Thoracic aorta (tissue), 2 donors: ENCODE data around the gene TAGAP. TPM values are rescaled to one million over a fixed set of nuclear protein-coding genes. Genes with fewer than 3 reads are reported as not detected.
A peak's percentile ranks its signal among the peaks of the same experiment; 100 is the strongest.

Experiments used
- ATAC-seq: fragments of 150-250 bp; one replicate; pipeline ENCODE4 v1.8.0; 2017; ENCODE audit warnings: low read depth; ENCODE audit not compliant: insufficient number of reproducible peaks, low FRiP score
- DNase-seq: peaks from one replicate; pipeline ENCODE4 v3.0.0-alpha.2; 2020; ENCODE audit warnings: low spot score
- H3K27ac ChIP-seq, 2 donors: fragments of 200-600 bp; sonication (generic); 1 replicate in 1 of 2; 2 replicates in 1 of 2; pipeline ENCODE4 v1.5.1; 2016; ENCODE audit warnings: mild to moderate bottlenecking in 2 of 2, moderate library complexity in 2 of 2
- H3K27me3 ChIP-seq: fragments of 200-600 bp; sonication (generic); replicated peaks from 2 replicates; pipeline ENCODE4 v1.6.0; 2016; ENCODE audit warnings: mild to moderate bottlenecking; ENCODE audit not compliant: insufficient read depth
- H3K36me3 ChIP-seq: fragments of 200-600 bp; sonication (generic); one replicate; pipeline ENCODE4 v1.5.1; 2016
- H3K4me1 ChIP-seq, 2 donors: fragments of 200-600 bp; sonication (generic); 1 replicate in 1 of 2; 2 replicates in 1 of 2; pipeline versions ENCODE4 v1.5.1 to v1.6.0; 2016; ENCODE audit warnings: low read depth in 2 of 2, mild to moderate bottlenecking in 1 of 2; ENCODE audit not compliant: control insufficient read depth in 1 of 2
- H3K4me3 ChIP-seq: fragments of 200-600 bp; sonication (generic); 2 replicates; pipeline ENCODE4 v1.5.1; 2016; ENCODE audit warnings: mild to moderate bottlenecking
- H3K9me3 ChIP-seq: fragments of 200-600 bp; sonication (generic); 2 replicates; pipeline ENCODE4 v1.5.1; 2016
- total RNA-seq, 2 donors: library from RNA; depleted of rRNA; stranded (reverse); fragments of >200 nt; gene quantifications; one replicate each; pipeline versions ENCODE4 v1.1.0 to v1.2.3, GENCODE V29; 2016
- TF ChIP-seq, protein P1 (sequence below): fragments of 200-600 bp; sonication (generic); IDR thresholded peaks from one replicate; pipeline ENCODE4 v1.5.1; 2019; ENCODE audit warnings: antibody characterized with exemption

Gene TAGAP
- total RNA-seq, 2 donors from 2014 or later, result 3.2 to 6.2 TPM

GRCh38 chr6:159043947-159044346 is 844 bp downstream of the TAGAP start:
- no peak overlapping the region for H3K27ac ChIP-seq
- H3K9me3 ChIP-seq, result no peaks in the 10 kb centered on the region
- ATAC-seq, result no peak
- no peaks in the 10 kb centered on the region for H3K36me3 ChIP-seq
- TF ChIP-seq, protein P1, sequence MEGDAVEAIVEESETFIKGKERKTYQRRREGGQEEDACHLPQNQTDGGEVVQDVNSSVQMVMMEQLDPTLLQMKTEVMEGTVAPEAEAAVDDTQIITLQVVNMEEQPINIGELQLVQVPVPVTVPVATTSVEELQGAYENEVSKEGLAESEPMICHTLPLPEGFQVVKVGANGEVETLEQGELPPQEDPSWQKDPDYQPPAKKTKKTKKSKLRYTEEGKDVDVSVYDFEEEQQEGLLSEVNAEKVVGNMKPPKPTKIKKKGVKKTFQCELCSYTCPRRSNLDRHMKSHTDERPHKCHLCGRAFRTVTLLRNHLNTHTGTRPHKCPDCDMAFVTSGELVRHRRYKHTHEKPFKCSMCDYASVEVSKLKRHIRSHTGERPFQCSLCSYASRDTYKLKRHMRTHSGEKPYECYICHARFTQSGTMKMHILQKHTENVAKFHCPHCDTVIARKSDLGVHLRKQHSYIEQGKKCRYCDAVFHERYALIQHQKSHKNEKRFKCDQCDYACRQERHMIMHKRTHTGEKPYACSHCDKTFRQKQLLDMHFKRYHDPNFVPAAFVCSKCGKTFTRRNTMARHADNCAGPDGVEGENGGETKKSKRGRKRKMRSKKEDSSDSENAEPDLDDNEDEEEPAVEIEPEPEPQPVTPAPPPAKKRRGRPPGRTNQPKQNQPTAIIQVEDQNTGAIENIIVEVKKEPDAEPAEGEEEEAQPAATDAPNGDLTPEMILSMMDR, result no peak
- H3K4me1 ChIP-seq, result peaks cover under 1% of the 10 kb centered on the region in 2 donors
- H3K4me3 ChIP-seq, result peak overlapping the region; percentile 49
- DNase-seq, result no peak
- no peaks in the 10 kb centered on the region for H3K27me3 ChIP-seq

DNA sequence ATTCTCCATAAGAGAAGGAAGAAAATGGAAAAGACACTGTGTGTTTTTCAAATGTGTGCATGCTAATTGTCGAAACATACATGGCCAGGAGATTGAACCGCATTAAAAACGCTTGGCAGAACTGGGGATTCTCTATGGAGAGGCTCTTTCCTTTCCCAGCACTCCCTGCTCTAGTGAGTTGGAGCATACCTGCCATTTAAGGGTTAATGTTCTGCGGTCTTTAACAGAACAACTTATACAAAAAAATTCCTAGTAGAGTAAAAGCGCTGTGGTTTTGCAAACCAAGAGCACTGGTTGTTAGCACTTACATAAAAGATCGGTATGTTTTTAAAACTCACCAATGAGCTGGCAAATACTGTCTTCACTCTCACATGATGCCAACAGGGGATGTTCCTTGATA is 1.5 kb downstream of the TAGAP start:
- ATAC-seq (no peak), DNase-seq (no peak)
- Histone ChIP-seq H3K27ac (no peak overlapping the region), H3K9me3 (no peaks in the 10 kb centered on the region), H3K27me3 (no peaks in the 10 kb centered on the region), H3K36me3 (no peaks in the 10 kb centered on the region), H3K4me3 (peak overlapping the region; percentile 49), H3K4me1 (peaks cover 4 to 8% of the 10 kb centered on the region in 2 donors)
- TF ChIP-seq, protein P1, result no peak

- ATAC-seq (no peak), DNase-seq (no peak)
- H3K9me3 ChIP-seq, result no peaks in the 10 kb centered on the region
- H3K27ac ChIP-seq, result no peak overlapping the region
- TF ChIP-seq, protein P1, result no peak
- no peaks in the 10 kb centered on the region for H3K27me3 ChIP-seq
- peak overlapping the region; percentile 49 for H3K4me3 ChIP-seq
- peaks cover 4 to 12% of the 10 kb centered on the region in 2 donors for H3K4me1 ChIP-seq
- H3K36me3 ChIP-seq, result no peaks in the 10 kb centered on the region
Measured at GRCh38 chr6:159042826-159043181, 2.0 kb downstream of the TAGAP start.

DNA sequence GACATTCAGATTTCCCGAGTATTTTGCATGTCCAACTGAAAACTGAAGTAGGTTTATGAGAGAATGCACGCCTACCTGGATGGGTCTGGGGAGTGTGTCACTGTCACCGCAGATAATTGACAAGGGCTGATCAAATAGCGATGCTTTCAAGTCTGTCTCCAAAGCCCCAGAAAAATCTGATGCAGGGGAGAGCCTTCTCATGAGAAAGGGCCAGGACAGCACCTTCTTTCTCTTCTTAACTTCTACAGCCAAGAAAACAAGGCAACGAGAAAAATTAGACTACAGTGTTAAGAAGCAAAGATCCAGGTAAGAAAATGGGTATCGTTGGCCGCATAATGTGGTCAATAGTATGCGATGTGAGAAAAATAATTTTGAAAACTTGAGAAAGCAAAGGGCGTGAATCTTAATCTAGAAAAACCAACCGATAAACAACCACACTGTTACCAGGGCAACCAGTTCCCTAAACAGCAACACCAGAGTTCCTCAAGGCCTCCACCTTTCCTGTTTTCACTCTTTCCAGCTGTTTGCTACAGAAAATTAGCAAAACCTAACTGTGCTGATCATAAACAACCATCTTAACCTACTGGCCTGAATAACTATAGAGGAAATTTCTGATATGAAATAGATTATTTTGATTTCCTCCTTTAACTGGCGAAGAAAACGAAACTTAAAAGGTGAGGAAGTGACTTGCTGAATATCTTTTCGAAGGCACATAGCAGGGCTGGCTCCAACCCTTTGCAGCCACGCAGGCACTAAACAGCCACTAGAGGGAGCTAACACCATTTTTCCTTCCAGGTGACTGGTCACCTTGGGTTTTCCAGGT is 2.6 kb downstream of the TAGAP start:
- H3K27me3 ChIP-seq, result no peaks in the 10 kb centered on the region
- H3K27ac ChIP-seq, result no peak overlapping the region
- peak overlapping the region; percentile 49 for H3K4me3 ChIP-seq
- TF ChIP-seq, protein P1, result peak; percentile 77
- no peaks in the 10 kb centered on the region for H3K9me3 ChIP-seq
- no peaks in the 10 kb centered on the region for H3K36me3 ChIP-seq
- no peak for DNase-seq
- H3K4me1 ChIP-seq, result peaks cover 4 to 16% of the 10 kb centered on the region in 2 donors
- peak; percentile 37 for ATAC-seq

DNA sequence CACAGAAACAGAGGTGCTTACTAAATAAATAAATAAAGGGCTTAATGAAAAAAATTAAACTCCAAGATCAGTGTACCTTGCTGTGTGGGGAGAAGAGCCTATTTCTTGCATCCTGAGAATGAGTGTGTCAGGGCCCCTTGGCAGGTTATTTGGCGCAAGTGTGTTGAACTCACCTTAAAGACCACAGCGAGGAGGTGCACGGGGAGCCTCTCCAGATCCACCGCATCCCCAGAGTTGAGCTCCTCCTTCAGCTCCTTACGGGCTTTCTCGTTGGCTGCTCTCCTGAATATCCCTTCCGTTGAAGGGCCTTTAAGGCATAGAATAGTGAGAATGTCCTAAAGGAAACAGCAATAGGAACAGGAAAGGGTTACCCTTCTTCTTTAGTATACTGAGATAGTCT is 3.6 kb downstream of the TAGAP start:
- no peaks in the 10 kb centered on the region for H3K36me3 ChIP-seq
- H3K9me3 ChIP-seq, result no peaks in the 10 kb centered on the region
- ATAC-seq, result no peak
- no peak overlapping the region for H3K27ac ChIP-seq
- H3K27me3 ChIP-seq, result no peaks in the 10 kb centered on the region
- no peak overlapping the region for H3K4me3 ChIP-seq
- TF ChIP-seq, protein P1, result no peak
- peaks cover 4 to 16% of the 10 kb centered on the region in 2 donors for H3K4me1 ChIP-seq
- no peak for DNase-seq
